GM12872 (cell line): ENCODE measurements around the gene CD300LB.

Source experiments
- TF ChIP-seq, protein P1 (sequence below): IDR thresholded peaks from 3 replicates; pipeline ENCODE4 v1.5.1; 2011; ENCODE audit warnings: low read depth, mild to moderate bottlenecking, low read length, moderate library complexity; ENCODE audit not compliant: insufficient read depth

Gene CD300LB

DNA sequence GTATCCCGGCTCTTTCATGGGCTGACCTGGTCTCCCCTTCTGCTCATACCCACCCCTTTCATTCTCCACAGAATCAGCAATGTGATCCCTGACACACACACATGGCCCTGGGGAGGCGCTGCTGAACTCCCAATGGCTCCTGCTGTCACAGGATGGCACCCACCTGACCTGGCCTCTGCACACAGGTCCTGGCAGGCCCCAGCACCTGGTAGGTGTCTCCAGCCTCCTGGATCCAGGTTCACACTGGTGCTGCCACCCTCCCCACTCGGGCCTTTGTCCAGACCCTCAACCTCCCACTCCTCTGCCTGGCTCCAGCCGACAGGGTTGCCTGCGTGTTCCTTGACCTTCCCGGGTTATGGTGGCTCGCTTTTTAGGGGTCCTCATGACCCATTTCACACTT lies 16.0 kb upstream of the CD300LB start:
- TF ChIP-seq, protein P1, sequence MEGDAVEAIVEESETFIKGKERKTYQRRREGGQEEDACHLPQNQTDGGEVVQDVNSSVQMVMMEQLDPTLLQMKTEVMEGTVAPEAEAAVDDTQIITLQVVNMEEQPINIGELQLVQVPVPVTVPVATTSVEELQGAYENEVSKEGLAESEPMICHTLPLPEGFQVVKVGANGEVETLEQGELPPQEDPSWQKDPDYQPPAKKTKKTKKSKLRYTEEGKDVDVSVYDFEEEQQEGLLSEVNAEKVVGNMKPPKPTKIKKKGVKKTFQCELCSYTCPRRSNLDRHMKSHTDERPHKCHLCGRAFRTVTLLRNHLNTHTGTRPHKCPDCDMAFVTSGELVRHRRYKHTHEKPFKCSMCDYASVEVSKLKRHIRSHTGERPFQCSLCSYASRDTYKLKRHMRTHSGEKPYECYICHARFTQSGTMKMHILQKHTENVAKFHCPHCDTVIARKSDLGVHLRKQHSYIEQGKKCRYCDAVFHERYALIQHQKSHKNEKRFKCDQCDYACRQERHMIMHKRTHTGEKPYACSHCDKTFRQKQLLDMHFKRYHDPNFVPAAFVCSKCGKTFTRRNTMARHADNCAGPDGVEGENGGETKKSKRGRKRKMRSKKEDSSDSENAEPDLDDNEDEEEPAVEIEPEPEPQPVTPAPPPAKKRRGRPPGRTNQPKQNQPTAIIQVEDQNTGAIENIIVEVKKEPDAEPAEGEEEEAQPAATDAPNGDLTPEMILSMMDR: no peak

DNA sequence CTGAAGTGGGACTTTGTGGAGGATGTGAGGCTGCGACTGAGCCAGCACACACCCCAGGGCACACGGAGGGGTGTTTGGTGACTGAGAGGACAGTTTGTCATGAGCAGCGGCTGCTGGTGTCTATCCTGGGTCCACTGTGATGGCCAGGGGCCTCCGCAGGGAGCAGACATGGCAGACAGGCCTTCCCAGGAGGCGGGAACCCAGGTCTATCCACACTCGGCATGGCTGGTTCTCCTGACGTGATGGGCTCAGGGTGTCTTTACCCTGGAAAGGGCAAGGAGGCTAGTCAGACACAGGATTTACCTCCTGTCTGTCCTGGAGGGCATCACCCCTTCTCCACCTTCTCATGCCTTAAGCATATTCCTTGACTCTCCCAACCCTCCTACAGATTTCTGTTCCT lies 15.3 kb upstream of the CD300LB start:
- TF ChIP-seq, protein P1: no peak

DNA sequence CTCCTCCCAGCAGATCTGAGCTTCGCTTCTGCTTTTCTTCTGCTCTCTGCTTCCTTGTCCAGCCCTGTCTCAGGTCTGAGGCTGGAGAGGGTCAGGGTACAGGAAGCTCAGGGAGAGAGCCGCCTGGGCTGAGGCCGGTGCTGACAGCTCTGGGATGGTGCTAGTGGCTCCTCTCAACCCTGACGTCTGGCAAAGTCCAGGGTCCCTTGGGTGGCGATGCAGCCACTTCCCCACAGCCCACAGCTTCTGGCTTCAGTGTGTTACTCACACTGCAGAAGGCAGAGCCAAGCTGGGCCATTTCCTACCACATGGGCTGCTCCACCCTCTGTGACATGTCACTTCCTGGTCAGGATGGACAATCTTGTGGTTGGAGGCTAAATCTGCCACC lies 14.6 kb upstream of the CD300LB start, which contains the start of gene CD300C:
Gene CD300C (minus strand): TSS at position 273 of the 388 bp plus-strand sequence. CDS start 333 bp downstream, outside the sequence.
- TF ChIP-seq, protein P1: no peak

- TF ChIP-seq, protein P1: no peak
These were observed 13.9 kb upstream of the CD300LB start for GRCh38 chr17:74544991-74545842.

DNA sequence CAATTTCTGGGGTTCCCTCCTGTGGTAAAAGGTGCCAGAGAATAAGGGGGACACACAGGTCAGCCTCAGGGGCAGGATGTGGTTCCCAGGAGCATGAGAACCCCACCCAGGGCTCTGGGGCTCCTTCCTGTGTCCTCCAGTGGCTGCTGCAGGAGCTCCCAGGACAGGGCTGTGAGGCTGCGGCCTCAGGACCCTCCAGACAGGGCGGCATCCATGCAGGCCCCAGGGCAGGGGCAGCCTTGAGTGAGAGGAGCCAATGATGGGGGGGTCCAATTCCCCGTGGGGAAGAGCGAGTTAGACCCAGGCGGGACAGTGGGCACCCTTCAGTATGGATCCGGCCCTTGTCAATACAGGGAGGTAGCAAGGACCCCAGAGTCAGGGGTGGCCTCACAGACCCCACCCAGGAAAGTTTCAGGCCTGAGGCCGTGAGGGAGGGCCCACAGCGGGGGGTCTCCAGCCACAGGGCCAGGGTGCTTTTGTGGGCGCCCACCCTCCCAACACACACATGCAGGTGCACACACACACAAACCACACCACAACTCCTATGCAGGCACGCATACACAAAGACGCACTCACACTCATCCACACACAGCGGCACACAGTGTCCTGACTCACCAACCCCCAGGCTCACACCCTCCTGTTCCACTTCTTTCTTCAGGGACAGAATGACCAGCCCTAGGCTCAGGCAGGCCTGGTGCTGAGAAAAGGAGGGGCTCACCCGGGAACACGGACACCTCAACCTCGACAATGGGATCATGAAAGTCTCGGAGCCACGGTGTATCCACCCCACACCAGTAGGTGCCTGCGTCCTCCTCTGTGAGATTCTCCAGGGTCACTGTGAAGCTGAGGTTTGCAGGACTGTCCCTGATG lies 12.9 kb upstream of the CD300LB start:
- TF ChIP-seq, protein P1: no peak

- TF ChIP-seq, protein P1: no peak
These were observed 12.1 kb upstream of the CD300LB start for GRCh38 chr17:74543406-74543805.

DNA sequence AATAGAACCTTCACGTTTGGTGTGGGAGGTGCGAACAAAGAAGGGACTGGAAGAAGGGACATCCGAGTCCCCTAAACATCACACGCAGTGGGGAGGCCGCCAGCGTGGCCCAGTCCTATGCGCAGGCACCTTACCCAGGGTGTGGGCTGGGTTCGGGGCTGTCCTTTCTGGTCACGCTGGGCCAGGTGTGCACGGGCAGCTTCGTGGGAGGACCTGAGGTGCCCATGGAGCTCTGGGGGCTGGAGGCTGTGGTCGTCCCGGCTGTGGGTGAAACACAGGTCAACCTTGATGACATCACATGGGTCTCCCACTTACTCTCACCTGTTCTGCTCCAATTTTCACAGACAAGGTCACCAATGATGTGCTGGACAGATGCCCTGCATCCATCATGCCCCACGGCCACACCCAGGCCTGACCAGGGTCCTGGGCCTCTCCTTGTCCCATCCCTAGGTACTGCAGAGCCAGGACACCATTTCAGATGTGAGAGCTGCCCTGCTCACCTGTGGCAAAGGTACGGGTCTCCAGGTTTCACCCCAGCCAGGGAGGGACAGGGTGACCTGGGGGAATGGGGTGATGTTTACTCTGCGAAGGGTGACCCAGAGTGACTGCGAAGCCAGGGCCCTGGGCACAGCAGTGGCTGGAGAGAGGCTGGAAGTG lies 11.6 kb upstream of the CD300LB start:
- TF ChIP-seq, protein P1: no peak
